K562 (cell line): ENCODE data around the gene FRRS1L. TPM values are rescaled to one million over a fixed set of nuclear protein-coding genes. Genes with fewer than 3 reads are reported as not detected.

Experiments
- ATAC-seq: fragments of 200-7000 bp; cut with Tn5 transposase; 3 replicates; pipeline ENCODE4 v1.9.1; 2020; ENCODE audit warnings: moderate library complexity
- BruUV-seq: library from RNA; stranded (reverse); fragments of 400-500 nt; replicated peaks from 2 replicates; lab custom pipeline; 2021; lab: Mats Ljungman, UMichigan
- CTCF ChIA-PET: fragments of 300-600 bp; formaldehyde crosslinking; extraction: SDS; loops from one replicate; lab custom pipeline; 2021; ENCODE audit warnings: low intra/inter-chr PET ratio; lab: Yijun Ruan, JAX
- POLR2A ChIA-PET: fragments of 300-600, 350-650 bp; sonication (Branson Sonifier 250); formaldehyde crosslinking; extraction: SDS; loops from one replicate; lab custom pipeline; 2021; ENCODE audit warnings: antibody characterized with exemption, inconsistent platforms; lab: Yijun Ruan, JAX
- DNase-seq, 4 experiments: peaks; one replicate each; pipeline versions ENCODE4 v3.0.0 to v3.0.0-alpha.2; 2011 to 2018; ENCODE audit warnings: low spot score in 3 of 4, mixed read lengths in 3 of 4; ENCODE audit errors: extremely low read depth in 1 of 4
- FAIRE-seq: peaks from 2 replicates; lab custom pipeline; 2011; peaks lifted over from hg19 to GRCh38; lab: Jason Lieb, UNC
- H2AFZ ChIP-seq: 2 replicates; pipeline ENCODE4 v1.6.0; 2011; ENCODE audit warnings: low read depth, low read length, control low read depth, inconsistent platforms
- H3K27ac ChIP-seq: fragments of 200-600 bp; 3 replicates; pipeline ENCODE4 v1.8.0; 2011; ENCODE audit warnings: low read depth, mild to moderate bottlenecking, control low read depth, inconsistent platforms, low read length, moderate library complexity, mixed read lengths; ENCODE audit errors: extremely low read depth
- H3K27me3 ChIP-seq, 2 experiments: fragments of 300-600 bp in 1 of 2; 2 replicates in 1 of 2; 3 replicates in 1 of 2; pipeline versions ENCODE4 v1.6.0 to v1.8.0; 2011; ENCODE audit warnings: inconsistent platforms in 2 of 2, low read length in 2 of 2, mild to moderate bottlenecking in 1 of 2, mixed read lengths in 1 of 2, moderate library complexity in 1 of 2; ENCODE audit not compliant: control insufficient read depth in 2 of 2, insufficient read depth in 2 of 2
- H3K36me3 ChIP-seq: fragments of 300-600 bp; 3 replicates; pipeline ENCODE4 v1.8.0; 2011; ENCODE audit warnings: mild to moderate bottlenecking, low read length, inconsistent platforms; ENCODE audit not compliant: control insufficient read depth, insufficient read depth
- H3K4me1 ChIP-seq, 2 experiments: fragments of 200-600 bp in 1 of 2; replicated peaks in 1 of 2; 2 replicates in 1 of 2; 3 replicates in 1 of 2; pipeline versions ENCODE4 v1.5.1 to v1.8.0; 2011; ENCODE audit warnings: inconsistent platforms in 2 of 2, low read length in 2 of 2, mild to moderate bottlenecking in 1 of 2, mixed read lengths in 1 of 2, moderate library complexity in 1 of 2; ENCODE audit not compliant: control insufficient read depth in 2 of 2, insufficient read depth in 2 of 2
- H3K4me2 ChIP-seq: 2 replicates; pipeline ENCODE4 v1.6.1; 2011; ENCODE audit warnings: low read length, control low read depth, inconsistent platforms, mixed read lengths; ENCODE audit not compliant: insufficient read depth
- H3K4me3 ChIP-seq: fragments of 200-600 bp; sonication (generic), shearing (Covaris generic); 2 replicates; pipeline ENCODE4 v1.5.1; 2016; ENCODE audit warnings: control low read depth, inconsistent platforms
- H3K79me2 ChIP-seq: fragments of 200-600 bp; 3 replicates; pipeline ENCODE4 v1.8.0; 2011; ENCODE audit warnings: low read length, inconsistent platforms; ENCODE audit not compliant: control insufficient read depth, insufficient read depth
- H3K9ac ChIP-seq, 2 experiments: 2 replicates each; pipeline versions ENCODE4 v1.6.0 to v1.6.1; 2011; ENCODE audit warnings: low read depth in 2 of 2, low read length in 2 of 2, control low read depth in 1 of 2, inconsistent platforms in 1 of 2, mild to moderate bottlenecking in 1 of 2, mixed read lengths in 1 of 2; ENCODE audit not compliant: insufficient read depth in 1 of 2
- H3K9me1 ChIP-seq: one replicate; pipeline ENCODE4 v1.6.0; 2011; ENCODE audit warnings: inconsistent platforms, mild to moderate bottlenecking, low read length, moderate library complexity; ENCODE audit not compliant: control insufficient read depth, insufficient read depth
- H3K9me3 ChIP-seq: replicated peaks from 2 replicates; pipeline ENCODE4 v1.5.1; 2011; ENCODE audit warnings: low read depth, low read length, inconsistent platforms; ENCODE audit not compliant: control insufficient read depth, insufficient read depth
- H4K20me1 ChIP-seq: replicated peaks from 2 replicates; pipeline ENCODE4 v1.6.1; 2011; ENCODE audit warnings: low read length, inconsistent platforms, mixed read lengths; ENCODE audit not compliant: control insufficient read depth, insufficient read depth
- CCNT2 ChIP-seq: IDR thresholded peaks from 2 replicates; pipeline ENCODE4 v1.6.1; 2011; ENCODE audit warnings: borderline replicate concordance, low read depth, mild to moderate bottlenecking, moderate library complexity, mixed read lengths, low read length; ENCODE audit not compliant: insufficient read length; ENCODE audit errors: extremely low read depth
- CEBPB ChIP-seq: fragments of 450-650 bp; IDR thresholded peaks from 2 replicates; pipeline ENCODE4 v1.6.1; 2016; ENCODE audit warnings: missing genetic modification characterization, missing compliant biosample characterization
- HOMEZ ChIP-seq: fragments of 250-450 bp; sonication (Bioruptor Pico); IDR thresholded peaks from 2 replicates; pipeline ENCODE4 v1.4.0; 2020; ENCODE audit warnings: mild to moderate bottlenecking, moderate library complexity
- ILK ChIP-seq: fragments of 450-650 bp; IDR thresholded peaks from 2 replicates; pipeline ENCODE4 v1.6.1; 2016; ENCODE audit warnings: missing genetic modification characterization, low read depth, mild to moderate bottlenecking, missing compliant biosample characterization, moderate library complexity, borderline replicate concordance
- KHSRP ChIP-seq: fragments of 450-650 bp; IDR thresholded peaks from 2 replicates; pipeline ENCODE4 v1.6.1; 2017
- MTA1 ChIP-seq: fragments of 450-650 bp; IDR thresholded peaks from 2 replicates; pipeline ENCODE4 v1.6.1; 2017; ENCODE audit warnings: borderline replicate concordance
- MYC ChIP-seq, 2 experiments: fragments of 250-450 bp in 1 of 2; sonication (Bioruptor Pico) in 1 of 2; IDR thresholded peaks; 2 replicates each; pipeline versions ENCODE4 v1.5.1 to v1.6.1; 2012 to 2021; ENCODE audit warnings: low read depth in 2 of 2, borderline replicate concordance in 1 of 2, improper control_type of control experiment in 1 of 2, low read length in 1 of 2, mild to moderate bottlenecking in 1 of 2, moderate library complexity in 1 of 2
- OTX1 ChIP-seq: fragments of 450-650 bp; formaldehyde crosslinking; IDR thresholded peaks from 2 replicates; pipeline ENCODE4 v1.4.0; 2022; ENCODE audit warnings: mild to moderate bottlenecking
- SAFB ChIP-seq: fragments of 200-400 bp; formaldehyde crosslinking; IDR thresholded peaks from 2 replicates; pipeline ENCODE4 v1.6.1; 2017; ENCODE audit warnings: low read depth, low read length, borderline replicate concordance
- SP2 ChIP-seq: IDR thresholded peaks from 2 replicates; pipeline ENCODE4 v1.6.1; 2011; ENCODE audit warnings: mild to moderate bottlenecking, low read depth, low read length, moderate library complexity; ENCODE audit not compliant: poor library complexity, severe bottlenecking; ENCODE audit errors: extremely low read depth
- XRCC3 ChIP-seq: fragments of 450-650 bp; IDR thresholded peaks from 2 replicates; pipeline ENCODE4 v1.6.1; 2017; ENCODE audit warnings: mild to moderate bottlenecking, moderate library complexity
- ZBTB33 ChIP-seq: sonication (generic); formaldehyde crosslinking; IDR thresholded peaks from 2 replicates; pipeline ENCODE4 v1.8.1; 2023; ENCODE audit warnings: mild to moderate bottlenecking, missing genetic modification reagents
- ZNF445 ChIP-seq: fragments of 250-450 bp; sonication (Bioruptor Pico); IDR thresholded peaks from 2 replicates; pipeline ENCODE4 v1.4.0; 2020; ENCODE audit warnings: low read depth, mild to moderate bottlenecking, moderate library complexity
- WGBS: fragments of 100-300 bp; shearing (Covaris generic); methylation state at CpG from one replicate; pipeline ENCODE4 v1.1.6; 2016; ENCODE audit warnings: low coverage, mixed read lengths; ENCODE audit not compliant: insufficient coverage; ENCODE audit errors: missing lambda C conversion rate; 5-methylcytosine and 5-hydroxymethylcytosine counted together
- in situ Hi-C: fragments of 300-500 bp; cut with MboI; formaldehyde crosslinking; loops from 4 replicates; pipeline ENCODE4 v1.15.0; 2018; ENCODE audit warnings: inconsistent platforms, mixed read lengths
- intact Hi-C: fragments of 100-400 bp; cut with micrococcal nuclease; formaldehyde crosslinking; loops from 2 replicates; pipeline ENCODE4 v1.14.2; 2022
- polyA plus RNA-seq, 8 experiments: library from polyadenylated mRNA; depleted of rRNA in 4 of 8; stranded (reverse) in 5 of 8; unstranded in 3 of 8; fragments of >200 nt; fragmentation: Nextera tagmentation in 2 of 8; fragmentation: Illumina TruSeq in 1 of 8; extraction: Ambion mirVana in 2 of 8; extraction: Trizol in 1 of 8; gene quantifications; 2 replicates each; pipeline versions ENCODE4 v1.2.1 to v1.2.3, GENCODE V29; 2011 to 2014; ENCODE audit warnings: inconsistent platforms in 1 of 8, missing spikeins in 1 of 8
- total RNA-seq, 7 experiments: library from RNA; depleted of rRNA in 6 of 7; stranded (reverse); fragments of >200 nt in 6 of 7; fragmentation: Illumina TruSeq in 2 of 7; extraction: Trizol in 2 of 7; gene quantifications; 2 replicates each; pipeline versions ENCODE4 v1.2.1 to v1.2.3, GENCODE V29; 2011 to 2021; ENCODE audit warnings: low replicate concordance in 1 of 7

FRRS1L gene
- total and polyA plus RNA-seq, 9 of the 15 experiments (the other 6 are each of a cell fraction or from before 2014, with no cell fraction given): under 0.01 to 0.04 (median 0.03) TPM; not detected in 5

- ATAC-seq: no peak; the same call in 2 of the 3 replicates
These were observed 46.5 kb upstream of the FRRS1L start for GRCh38 chr9:109213285-109214121.

GRCh38 chr9:109212768-109213167 lies 45.7 kb upstream of the FRRS1L start:
- no peak overlapping the region for H3K27ac ChIP-seq
- H3K4me3 ChIP-seq: no peak overlapping the region
- peaks cover 8 to 18% of the 10 kb centered on the region in 2 experiments for H3K27me3 ChIP-seq
- ChIA-PET CTCF (no interaction called here), POLR2A (no interaction called here)
- H3K4me1 ChIP-seq: no peaks in the 10 kb centered on the region
- intact Hi-C loops (loop anchor here (10.0 kb wide), 1 partner anchor 62 kb away; no protein-coding TSS in a partner anchor), in situ Hi-C loops (no loop called here)
- H3K4me2 ChIP-seq: no peak overlapping the region
- FAIRE-seq (no peak), DNase-seq (no peak), ATAC-seq (no peak)
- WGBS: 0% methylated on average over 4 of the region's 4 CpGs
- H3K9ac ChIP-seq: no peak overlapping the region
- no peaks in the 10 kb centered on the region for H3K9me1 ChIP-seq
- H3K9me3 ChIP-seq: no peaks in the 10 kb centered on the region
- no peak overlapping the region for H2AFZ ChIP-seq
- BruUV-seq: no TSS peak
- no peaks in the 10 kb centered on the region for H3K36me3 ChIP-seq
- no peaks in the 10 kb centered on the region for H4K20me1 ChIP-seq
- H3K79me2 ChIP-seq: no peaks in the 10 kb centered on the region
- TF ChIP-seq SAFB: no peak
- no peak for TF ChIP-seq ILK (tag)
- TF ChIP-seq ZBTB33 (CRISPR knock-in tag): no peak
- TF ChIP-seq MTA1: no peak
- no peak for TF ChIP-seq ZNF445 (CRISPR knock-in tag)
- TF ChIP-seq HOMEZ (CRISPR knock-in tag): no peak
- TF ChIP-seq OTX1 (CRISPR knock-in tag): no peak
- TF ChIP-seq CEBPB (tag): no peak
- no peak for TF ChIP-seq KHSRP

More at GRCh38 chr9:109213285-109214121, 46.5 kb upstream of the FRRS1L start:
- BruUV-seq: no TSS peak
- DNase-seq: no peak
- no peaks in the 10 kb centered on the region for H3K4me1 ChIP-seq
- H3K9me1 ChIP-seq: no peaks in the 10 kb centered on the region
- intact Hi-C loops (loop anchor here (10.0 kb wide), 1 partner anchor 61 kb away; no protein-coding TSS in a partner anchor), in situ Hi-C loops (no loop called here)
- no peaks in the 10 kb centered on the region for H3K9me3 ChIP-seq
- H4K20me1 ChIP-seq: no peaks in the 10 kb centered on the region
- POLR2A ChIA-PET: interaction anchor here (1.0 kb wide), 1 partner anchor 90 kb away, joined by 3 read pairs; no protein-coding TSS in a partner anchor
- H3K27ac ChIP-seq: no peak overlapping the region
- no peak overlapping the region for H2AFZ ChIP-seq
- peaks cover 8 to 22% of the 10 kb centered on the region in 2 experiments for H3K27me3 ChIP-seq
- TF ChIP-seq CCNT2: no peak
- no peak for TF ChIP-seq XRCC3
- TF ChIP-seq SP2: no peak
- no peak for TF ChIP-seq MYC (IDR thresholded peaks at IDR 0.05; ENCODE audit: low read depth, low read length)
- TF ChIP-seq MYC (CRISPR knock-in tag; IDR thresholded peaks at IDR 0.05; ENCODE audit: borderline replicate concordance, low read depth): no peak
- CTCF ChIA-PET: no interaction called here
- no peaks in the 10 kb centered on the region for H3K79me2 ChIP-seq
- H3K4me3 ChIP-seq: no peak overlapping the region
- no peak overlapping the region for H3K9ac ChIP-seq
- no peak overlapping the region for H3K4me2 ChIP-seq
- FAIRE-seq: no peak
- H3K36me3 ChIP-seq: no peaks in the 10 kb centered on the region
- WGBS: under 1% methylated on average over 11 of the region's 11 CpGs
